A549 (cell line): ENCODE data around the gene RHBDF2. TPM values are rescaled to one million over a fixed set of nuclear protein-coding genes. Genes with fewer than 3 reads are reported as not detected.

Experiments
- ATAC-seq, 2 experiments: fragments of 200-7000 bp in 1 of 2; fragments of >200 bp in 1 of 2; cut with Nextera tagmentation in 1 of 2; cut with Tn5 transposase in 1 of 2; 3 replicates each; pipeline versions ENCODE4 v1.8.0 to v1.9.1; 2018 to 2020; ENCODE audit warnings: mild to moderate bottlenecking in 1 of 2, moderate library complexity in 1 of 2
- CTCF ChIA-PET: fragments of 300-600 bp; sonication (Branson Sonifier 250); formaldehyde crosslinking; extraction: SDS; loops from one replicate; lab custom pipeline; 2021; ENCODE audit warnings: antibody characterized with exemption, inconsistent platforms; lab: Yijun Ruan, JAX
- POLR2A ChIA-PET: fragments of 350-600 bp; formaldehyde crosslinking; extraction: SDS; loops from one replicate; lab custom pipeline; 2021; ENCODE audit warnings: antibody characterized with exemption, inconsistent platforms; lab: Yijun Ruan, JAX
- DNase-seq, 2 experiments: peaks; one replicate each; pipeline versions ENCODE4 v3.0.0 to v3.0.0-alpha.2; 2011 to 2016; ENCODE audit warnings: low read depth in 1 of 2, low spot score in 1 of 2
- FAIRE-seq: peaks from 2 replicates; lab custom pipeline; 2011; peaks lifted over from hg19 to GRCh38; lab: Jason Lieb, UNC
- H3K27ac ChIP-seq, 2 experiments: fragments of >200 bp; sonication (Bioruptor Twin); formaldehyde crosslinking; 3 replicates each; pipeline ENCODE4 v1.5.1; 2016 to 2017
- H3K4me1 ChIP-seq: fragments of >200 bp; sonication (Bioruptor Twin); formaldehyde crosslinking; 3 replicates; pipeline ENCODE4 v1.6.1; 2016
- H3K4me2 ChIP-seq: fragments of >200 bp; sonication (Bioruptor Twin); formaldehyde crosslinking; 3 replicates; pipeline ENCODE4 v1.6.1; 2016
- H3K4me3 ChIP-seq: fragments of >200 bp; sonication (Bioruptor Twin); formaldehyde crosslinking; 3 replicates; pipeline ENCODE4 v1.5.1; 2016
- H3K9me3 ChIP-seq: fragments of >200 bp; sonication (Bioruptor Twin); formaldehyde crosslinking; 3 replicates; pipeline ENCODE4 v1.6.1; 2016
- BCL3 ChIP-seq: fragments of >200 bp; sonication (Bioruptor Twin); formaldehyde crosslinking; IDR thresholded peaks from 3 replicates; pipeline ENCODE4 v1.6.1; 2016
- CHD2 ChIP-seq: fragments of 150-350 bp; IDR thresholded peaks from 2 replicates; pipeline ENCODE4 v1.6.1; 2014; ENCODE audit warnings: low read length; ENCODE audit not compliant: partially characterized antibody
- ESRRA ChIP-seq: fragments of 150-350 bp; IDR thresholded peaks from 2 replicates; pipeline ENCODE4 v1.6.1; 2014; ENCODE audit warnings: mild to moderate bottlenecking, low read length, borderline replicate concordance
- HDAC2 ChIP-seq: fragments of 200-600 bp; sonication (generic); IDR thresholded peaks from 2 replicates; pipeline ENCODE4 v1.6.1; 2016
- HMGXB4 ChIP-seq: fragments of 250-450 bp; sonication (Bioruptor Pico); IDR thresholded peaks from 2 replicates; pipeline ENCODE4 v1.5.0; 2021; ENCODE audit warnings: mild to moderate bottlenecking, moderate library complexity, borderline replicate concordance
- HOXA7 ChIP-seq: fragments of 250-450 bp; sonication (Bioruptor Pico); IDR thresholded peaks from 2 replicates; pipeline ENCODE4 v1.5.0; 2020; ENCODE audit warnings: mild to moderate bottlenecking, moderate library complexity
- JUNB ChIP-seq: fragments of >200 bp; sonication (Bioruptor Twin); formaldehyde crosslinking; IDR thresholded peaks from 2 replicates; pipeline ENCODE4 v1.6.1; 2016
- NPAS2 ChIP-seq: fragments of 250-450 bp; sonication (Bioruptor Pico); IDR thresholded peaks from 2 replicates; pipeline ENCODE4 v1.8.0; 2022; ENCODE audit warnings: mild to moderate bottlenecking, moderate library complexity, borderline replicate concordance
- POLR2AphosphoS2 ChIP-seq: conservative IDR thresholded peaks from 2 replicates; pipeline ENCODE4 v1.6.1; 2012; ENCODE audit warnings: low read length, improper control_type of control experiment, inconsistent platforms
- RAD21 ChIP-seq, 2 experiments: fragments of >200 bp in 1 of 2; sonication (Bioruptor Twin) in 1 of 2; formaldehyde crosslinking in 1 of 2; IDR thresholded peaks in 1 of 2; conservative IDR thresholded peaks in 1 of 2; 2 replicates in 1 of 2; 3 replicates in 1 of 2; pipeline ENCODE4 v1.6.1; 2012 to 2018; ENCODE audit warnings: inconsistent platforms in 1 of 2
- RCOR1 ChIP-seq: fragments of 150-350 bp; IDR thresholded peaks from 2 replicates; pipeline ENCODE4 v1.6.1; 2014; ENCODE audit warnings: antibody characterized with exemption, low read length, low read depth
- RNF2 ChIP-seq: fragments of 200-600 bp; sonication (generic); IDR thresholded peaks from 2 replicates; pipeline ENCODE4 v1.6.1; 2016; ENCODE audit warnings: low read depth, mild to moderate bottlenecking, antibody characterized with exemption, moderate library complexity, borderline replicate concordance
- SREBF2 ChIP-seq: fragments of 450-650 bp; IDR thresholded peaks from 2 replicates; pipeline ENCODE4 v1.6.1; 2014; ENCODE audit warnings: mild to moderate bottlenecking, moderate library complexity
- ZSCAN20 ChIP-seq: fragments of 250-450 bp; sonication (Bioruptor Pico); IDR thresholded peaks from 2 replicates; pipeline ENCODE4 v1.8.0; 2022; ENCODE audit warnings: mild to moderate bottlenecking, moderate library complexity
- WGBS: methylation state at CpG from one replicate; pipeline ENCODE4 v1.1.6; 2017; ENCODE audit errors: missing lambda C conversion rate; 5-methylcytosine and 5-hydroxymethylcytosine counted together
- polyA plus RNA-seq, 4 experiments: library from polyadenylated mRNA; depleted of rRNA in 3 of 4; stranded (reverse); fragments of >200 nt; fragmentation: RNase III in 1 of 4; extraction: RNeasy Plus Mini Kit Qiagen cat#74134 plus additional on column Dnase treatment in 1 of 4; gene quantifications; 2 replicates in 3 of 4; 3 replicates in 1 of 4; pipeline ENCODE4 v1.2.3, GENCODE V29; 2011 to 2017
- TF ChIP-seq, protein P1 (sequence below): fragments of >200 bp; sonication (Bioruptor Twin); formaldehyde crosslinking; IDR thresholded peaks from 3 replicates; pipeline ENCODE4 v1.5.1; 2016

Gene RHBDF2
- polyA plus RNA-seq, 2 of the 4 experiments (the other 2 are of a cell fraction): 14.0 to 42.9 TPM

DNA sequence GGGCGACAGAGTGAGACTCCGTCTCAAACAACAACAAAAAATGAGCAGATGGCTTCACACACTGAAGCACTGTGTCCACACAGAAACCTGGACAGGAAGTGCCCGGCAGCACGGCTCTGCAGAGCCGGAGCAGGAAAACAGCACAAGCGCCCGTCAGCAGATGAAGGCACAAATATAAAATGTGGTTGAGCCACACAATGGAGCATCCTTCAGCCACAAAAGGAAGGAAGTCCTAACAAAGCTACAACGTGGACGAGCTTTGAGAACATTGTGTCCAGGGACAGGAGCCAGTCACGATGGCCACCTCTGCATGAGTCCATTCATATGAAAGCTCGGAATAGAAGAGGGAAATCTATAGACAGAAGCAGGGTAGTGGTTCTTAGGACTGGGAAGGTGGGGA is 15.7 kb downstream of the RHBDF2 start:
- DNase-seq (no peak), ATAC-seq (peak; percentile 8 to 20; a peak in 2 of 6 replicates), FAIRE-seq (no peak)
- peaks cover 27% of the 10 kb centered on the region for H3K4me1 ChIP-seq
- WGBS: 76% methylated on average over 11 of the region's 11 CpGs
- ChIA-PET CTCF (interaction anchor here (0.6 to 64.5 kb wide), 8 partner anchors 8 to 98 kb away, joined by 3 to 1994 read pairs (median 4); partner anchors contain the start of genes AANAT and UBE2O), POLR2A (interaction anchor here (0.6 kb wide), 1 partner anchor 252 kb away, joined by 4 read pairs; the partner anchor contains the start of gene MFSD11)
- no peak overlapping the region for H3K4me3 ChIP-seq
- TF ChIP-seq JUNB (no peak), CHD2 (no peak), NPAS2 (CRISPR knock-in tag) (no peak), HDAC2 (no peak), BCL3 (no peak)
- H3K9me3 ChIP-seq: no peaks in the 10 kb centered on the region
- no peak overlapping the region; the same call in 2 of the 3 replicates for H3K4me2 ChIP-seq
- peak overlapping the region in 1 of 2 experiments; percentile 74; a peak in 4 of 6 replicates for H3K27ac ChIP-seq

DNA sequence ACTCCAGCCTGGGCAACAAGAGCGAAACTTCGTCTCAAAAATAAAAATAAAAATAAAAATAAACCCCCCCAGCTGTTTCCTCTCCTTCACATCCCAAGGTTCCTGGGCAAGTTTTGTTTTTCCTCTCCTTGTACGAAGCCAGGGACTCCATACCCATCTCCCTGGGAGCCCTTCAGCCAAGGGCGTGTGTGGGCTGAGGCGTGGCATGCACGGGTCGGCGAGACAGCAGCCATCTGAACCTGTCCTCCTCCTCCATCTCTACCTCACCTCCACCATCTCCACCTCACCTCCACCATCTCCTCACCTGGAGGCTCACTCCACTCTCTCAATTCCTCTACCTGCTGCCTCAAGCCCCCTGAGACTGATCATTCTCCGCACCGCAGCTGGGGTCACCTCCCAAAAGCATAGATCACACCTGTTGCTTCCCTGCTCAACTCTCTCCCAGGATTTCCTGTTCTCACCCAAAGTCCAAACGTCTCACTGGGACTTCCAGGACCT is 16.9 kb downstream of the RHBDF2 start:
- H3K27ac ChIP-seq: peak overlapping the region; percentile 59 to 74
- 86% methylated on average over 11 of the region's 11 CpGs for WGBS
- ATAC-seq (peak; percentile 12 to 30; a peak in 5 of 6 replicates), DNase-seq (no peak), FAIRE-seq (no peak)
- H3K9me3 ChIP-seq: no peaks in the 10 kb centered on the region
- CTCF ChIA-PET: interaction anchor here (0.6 to 64.5 kb wide), 5 partner anchors 14 to 636 kb away, joined by 3 to 1994 read pairs (median 26); partner anchors contain the start of genes AANAT and UBE2O
- no peak for TF ChIP-seq ZSCAN20 (CRISPR knock-in tag)
- no peak for TF ChIP-seq ESRRA
- TF ChIP-seq POLR2AphosphoS2: no peak
- TF ChIP-seq, protein P1, sequence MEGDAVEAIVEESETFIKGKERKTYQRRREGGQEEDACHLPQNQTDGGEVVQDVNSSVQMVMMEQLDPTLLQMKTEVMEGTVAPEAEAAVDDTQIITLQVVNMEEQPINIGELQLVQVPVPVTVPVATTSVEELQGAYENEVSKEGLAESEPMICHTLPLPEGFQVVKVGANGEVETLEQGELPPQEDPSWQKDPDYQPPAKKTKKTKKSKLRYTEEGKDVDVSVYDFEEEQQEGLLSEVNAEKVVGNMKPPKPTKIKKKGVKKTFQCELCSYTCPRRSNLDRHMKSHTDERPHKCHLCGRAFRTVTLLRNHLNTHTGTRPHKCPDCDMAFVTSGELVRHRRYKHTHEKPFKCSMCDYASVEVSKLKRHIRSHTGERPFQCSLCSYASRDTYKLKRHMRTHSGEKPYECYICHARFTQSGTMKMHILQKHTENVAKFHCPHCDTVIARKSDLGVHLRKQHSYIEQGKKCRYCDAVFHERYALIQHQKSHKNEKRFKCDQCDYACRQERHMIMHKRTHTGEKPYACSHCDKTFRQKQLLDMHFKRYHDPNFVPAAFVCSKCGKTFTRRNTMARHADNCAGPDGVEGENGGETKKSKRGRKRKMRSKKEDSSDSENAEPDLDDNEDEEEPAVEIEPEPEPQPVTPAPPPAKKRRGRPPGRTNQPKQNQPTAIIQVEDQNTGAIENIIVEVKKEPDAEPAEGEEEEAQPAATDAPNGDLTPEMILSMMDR: no peak
- TF ChIP-seq BCL3: no peak
- no peak for TF ChIP-seq JUNB
- TF ChIP-seq HMGXB4 (CRISPR knock-in tag): no peak
- TF ChIP-seq RAD21 (conservative IDR thresholded peaks at IDR 0.05 in 1 of 2, IDR thresholded peaks at IDR 0.05 in 1 of 2): no peak
- no peak for TF ChIP-seq RNF2
- no peak for TF ChIP-seq HOXA7 (CRISPR knock-in tag)
- TF ChIP-seq SREBF2: no peak
- no peak for TF ChIP-seq RCOR1
- H3K4me3 ChIP-seq: no peak overlapping the region
- POLR2A ChIA-PET: interaction anchor here (1.9 kb wide), 1 partner anchor 14 kb away, joined by 5 read pairs; no protein-coding TSS in a partner anchor
- peak overlapping the region; percentile 20; the same call in 2 of the 3 replicates for H3K4me2 ChIP-seq
- H3K4me1 ChIP-seq: peaks cover 22% of the 10 kb centered on the region
